ENCODE measurements around the gene MED28.

Gene MED28

GRCh38 chr4:17667653-17668201 is 53.3 kb downstream of the MED28 start:
- DNase-seq: no peak

GRCh38 chr4:17670423-17670822 is 56.0 kb downstream of the MED28 start:
- DNase-seq: no peak

- DNase-seq: no peak
Measured at GRCh38 chr4:17680559-17681280, 66.3 kb downstream of the MED28 start.

- no peak for DNase-seq
Measured at GRCh38 chr4:17681281-17682221, 67.1 kb downstream of the MED28 start.

GRCh38 chr4:17682222-17682566 is 67.8 kb downstream of the MED28 start:
- no peak for DNase-seq
